HTERT RPE-1 (cell line): ENCODE measurements around the gene TSPY8.
"Not testable (repeated sequence)": the region's sequence is repeated elsewhere in the genome, so short reads cannot be mapped to it uniquely, and the experiment has no call there.

Source experiments
- in situ Hi-C: fragments of 300-500 bp; cut with MboI; formaldehyde crosslinking; loops from 4 replicates; pipeline ENCODE4 v1.14.3; 2020; ENCODE audit warnings: low sequenced_read_pairs

TSPY8 gene, protein sequence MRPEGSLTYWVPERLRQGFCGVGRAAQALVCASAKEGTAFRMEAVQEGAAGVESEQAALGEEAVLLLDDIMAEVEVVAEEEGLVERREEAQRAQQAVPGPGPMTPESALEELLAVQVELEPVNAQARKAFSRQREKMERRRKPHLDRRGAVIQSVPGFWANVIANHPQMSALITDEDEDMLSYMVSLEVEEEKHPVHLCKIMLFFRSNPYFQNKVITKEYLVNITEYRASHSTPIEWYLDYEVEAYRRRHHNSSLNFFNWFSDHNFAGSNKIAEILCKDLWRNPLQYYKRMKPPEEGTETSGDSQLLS

DNA sequence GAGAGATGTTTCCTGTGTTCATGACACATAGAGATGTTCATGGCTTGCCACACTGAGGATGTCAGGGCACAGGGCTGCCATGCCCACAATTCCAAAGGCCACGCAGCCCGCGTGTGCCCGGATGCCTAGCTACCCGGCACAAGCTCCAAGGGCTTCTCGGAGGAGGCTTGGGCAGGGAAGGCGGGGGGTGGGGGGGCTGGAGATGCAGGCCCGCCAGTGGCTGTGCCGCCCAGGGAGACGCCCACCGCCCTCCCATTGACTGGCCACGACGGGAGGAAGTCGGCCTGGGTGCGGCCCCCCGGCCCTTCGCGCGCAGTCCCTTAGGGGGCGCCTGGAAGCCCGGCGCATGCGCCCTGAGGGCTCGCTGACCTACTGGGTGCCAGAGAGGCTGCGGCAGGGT is at the start of gene TSPY8:
Gene TSPY8 (plus strand): TSS at position 301 of the 400 bp plus-strand sequence. CDS start 46 bp downstream, at position 347.
- in situ Hi-C loops = not testable (repeated sequence)

- in situ Hi-C loops = no loop called here
Measured at GRCh38 chrY:9320996-9321395, 36.6 kb upstream of the TSPY8 start.

GRCh38 chrY:9337164-9337563 is 20.4 kb upstream of the TSPY8 start, which contains the start of gene TSPY4:
Gene TSPY4, plus strand, starts transcription at chrY:9337464. Its CDS starts 46 bp downstream, at chrY:9337510.
- in situ Hi-C loops = not testable (repeated sequence)

- in situ Hi-C loops = not testable (repeated sequence)
Measured at GRCh38 chrY:9396527-9396926, 38.9 kb downstream of the TSPY8 start.

DNA sequence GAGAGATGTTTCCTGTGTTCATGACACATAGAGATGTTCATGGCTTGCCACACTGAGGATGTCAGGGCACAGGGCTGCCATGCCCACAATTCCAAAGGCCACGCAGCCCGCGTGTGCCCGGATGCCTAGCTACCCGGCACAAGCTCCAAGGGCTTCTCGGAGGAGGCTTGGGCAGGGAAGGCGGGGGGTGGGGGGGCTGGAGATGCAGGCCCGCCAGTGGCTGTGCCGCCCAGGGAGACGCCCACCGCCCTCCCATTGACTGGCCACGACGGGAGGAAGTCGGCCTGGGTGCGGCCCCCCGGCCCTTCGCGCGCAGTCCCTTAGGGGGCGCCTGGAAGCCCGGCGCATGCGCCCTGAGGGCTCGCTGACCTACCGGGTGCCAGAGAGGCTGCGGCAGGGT is 40.5 kb downstream of the TSPY8 start, which contains the start of gene TSPY3:
Gene TSPY3 (plus strand): TSS at position 301 of the 400 bp plus-strand sequence. CDS start 46 bp downstream, at position 347.
- in situ Hi-C loops = not testable (repeated sequence)
